Smooth muscle cell (in vitro differentiated cells): ENCODE data around the gene GADD45A. TPM values are rescaled to one million over a fixed set of nuclear protein-coding genes. Genes with fewer than 3 reads are reported as not detected.

Source experiments
- DNase-seq: peaks from one replicate; lab custom pipeline; 2025; ENCODE audit not compliant: unreplicated experiment; lab: John Stamatoyannopoulos, UW
- H2AFZ ChIP-seq: fragments of 200-600 bp; sonication (generic); 2 replicates; pipeline ENCODE4 v1.6.0; 2016; ENCODE audit warnings: antibody characterized with exemption, low read depth, mild to moderate bottlenecking
- H3F3A ChIP-seq: fragments of 200-600 bp; sonication (generic); 2 replicates; pipeline ENCODE4 v1.6.0; 2017; ENCODE audit warnings: antibody characterized with exemption, low read depth
- H3K27ac ChIP-seq: fragments of 200-600 bp; sonication (generic); 2 replicates; pipeline ENCODE4 v1.5.1; 2016; ENCODE audit warnings: low read depth, mild to moderate bottlenecking
- H3K27me3 ChIP-seq: fragments of 200-600 bp; sonication (generic); 2 replicates; pipeline ENCODE4 v1.6.1; 2016; ENCODE audit warnings: low read depth, mild to moderate bottlenecking
- H3K36me3 ChIP-seq: fragments of 200-600 bp; sonication (generic); 2 replicates; pipeline ENCODE4 v1.5.1; 2016; ENCODE audit warnings: low read depth
- H3K4me1 ChIP-seq: fragments of 200-600 bp; sonication (generic); 2 replicates; pipeline ENCODE4 v1.5.1; 2016; ENCODE audit warnings: low read depth
- H3K4me2 ChIP-seq: fragments of 200-600 bp; sonication (generic); 2 replicates; pipeline ENCODE4 v1.6.0; 2016; ENCODE audit warnings: mild to moderate bottlenecking
- H3K4me3 ChIP-seq: fragments of 200-600 bp; sonication (generic); 2 replicates; pipeline ENCODE4 v1.5.1; 2016; ENCODE audit warnings: mild to moderate bottlenecking
- H3K79me2 ChIP-seq: fragments of 200-600 bp; sonication (generic); 2 replicates; pipeline ENCODE4 v1.6.0; 2016; ENCODE audit warnings: low read depth, mild to moderate bottlenecking
- H3K9ac ChIP-seq: fragments of 200-600 bp; sonication (generic); 2 replicates; pipeline ENCODE4 v1.6.0; 2016; ENCODE audit warnings: low read depth
- H3K9me3 ChIP-seq: fragments of 200-600 bp; sonication (generic); replicated peaks from 2 replicates; pipeline ENCODE4 v1.5.1; 2016; ENCODE audit warnings: low read depth
- H4K20me1 ChIP-seq: fragments of 200-600 bp; sonication (generic); 2 replicates; pipeline ENCODE4 v1.6.0; 2016; ENCODE audit warnings: low read depth
- CTCF ChIP-seq: fragments of 200-600 bp; sonication (generic); IDR thresholded peaks from 2 replicates; pipeline ENCODE4 v1.5.1; 2017; ENCODE audit warnings: borderline replicate concordance, mild to moderate bottlenecking, antibody characterized with exemption; ENCODE audit not compliant: insufficient read depth, poor library complexity, severe bottlenecking
- WGBS: methylation state at CpG from one replicate; pipeline ENCODE4 v1.1.7; 2016; ENCODE audit warnings: low lambda C conversion rate; 5-methylcytosine and 5-hydroxymethylcytosine counted together
- polyA plus RNA-seq: library from polyadenylated mRNA; unstranded; fragments of >200 nt; fragmentation: Nextera tagmentation; extraction: Ambion mirVana; gene quantifications from 2 replicates; pipeline ENCODE4 v1.2.1, GENCODE V29; 2016
- total RNA-seq: library from RNA; depleted of rRNA; stranded (reverse); fragments of >200 nt; gene quantifications from 2 replicates; pipeline ENCODE4 v1.2.3, GENCODE V29; 2014

Gene GADD45A
- total and polyA plus RNA-seq, 2 experiments from 2014 or later = 130 to 205 TPM

GRCh38 chr1:67685558-67686266 is 711 bp downstream of the GADD45A start:
- TF ChIP-seq CTCF = no peak
- Histone ChIP-seq H2AFZ (no peak overlapping the region), H3F3A (peaks cover 27% of the 10 kb centered on the region), H3K4me3 (peak overlapping the region; percentile 93), H3K9me3 (no peaks in the 10 kb centered on the region), H3K27ac (peak overlapping the region; percentile 99), H3K27me3 (no peaks in the 10 kb centered on the region), H3K4me1 (peaks cover 30% of the 10 kb centered on the region), H4K20me1 (peaks cover 34% of the 10 kb centered on the region), H3K9ac (peak overlapping the region; percentile 99), H3K36me3 (no peaks in the 10 kb centered on the region), H3K4me2 (peak overlapping the region; percentile 89), H3K79me2 (peaks cover 7% of the 10 kb centered on the region)
- under 1% methylated on average over 56 of the region's 65 CpGs for WGBS
- peak; percentile 58 for DNase-seq

DNA sequence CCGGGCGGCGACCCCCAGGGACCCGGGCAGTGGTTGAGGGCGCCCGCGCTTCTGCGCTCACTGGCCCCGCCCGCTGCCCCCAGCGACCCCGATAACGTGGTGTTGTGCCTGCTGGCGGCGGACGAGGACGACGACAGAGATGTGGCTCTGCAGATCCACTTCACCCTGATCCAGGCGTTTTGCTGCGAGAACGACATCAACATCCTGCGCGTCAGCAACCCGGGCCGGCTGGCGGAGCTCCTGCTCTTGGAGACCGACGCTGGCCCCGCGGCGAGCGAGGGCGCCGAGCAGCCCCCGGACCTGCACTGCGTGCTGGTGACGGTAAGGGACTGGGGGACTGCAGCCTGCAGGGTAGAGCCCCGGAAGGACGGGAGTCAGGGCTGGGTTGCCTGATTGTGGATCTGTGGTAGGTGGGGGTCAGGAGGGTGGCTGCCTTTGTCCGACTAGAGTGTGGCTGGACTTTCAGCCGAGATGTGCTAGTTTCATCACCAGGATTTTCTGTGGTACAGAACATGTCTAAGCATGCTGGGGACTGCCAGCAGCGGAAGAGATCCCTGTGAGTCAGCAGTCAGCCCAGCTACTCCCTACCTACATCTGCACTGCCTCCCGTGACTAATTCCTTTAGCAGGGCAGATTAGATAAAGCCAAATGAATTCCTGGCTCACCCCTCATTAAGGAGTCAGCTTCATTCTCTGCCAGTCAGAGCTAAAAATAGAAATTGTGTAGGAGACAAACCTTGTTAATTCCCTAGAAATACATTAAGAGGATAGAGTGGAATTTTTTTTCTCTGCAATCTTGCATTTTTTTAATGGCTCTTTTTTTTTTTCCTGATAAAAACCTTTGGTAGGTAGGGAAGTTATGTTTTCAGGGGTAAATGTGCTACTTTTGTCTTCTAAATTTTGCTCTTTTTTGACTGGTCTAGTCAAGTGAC is 1.5 kb downstream of the GADD45A start:
- 1% methylated on average over 33 of the region's 43 CpGs for WGBS
- peaks cover 27% of the 10 kb centered on the region for H3F3A ChIP-seq
- H2AFZ ChIP-seq = no peak overlapping the region
- H3K79me2 ChIP-seq = peaks cover 7% of the 10 kb centered on the region
- H3K9ac ChIP-seq = peak overlapping the region; percentile 99
- peaks cover 30% of the 10 kb centered on the region for H3K4me1 ChIP-seq
- H3K4me2 ChIP-seq = peak overlapping the region; percentile 93
- H3K27me3 ChIP-seq = no peaks in the 10 kb centered on the region
- H3K36me3 ChIP-seq = no peaks in the 10 kb centered on the region
- peak overlapping the region; percentile 93 for H3K4me3 ChIP-seq
- DNase-seq = peak; percentile 59
- TF ChIP-seq CTCF = no peak
- H4K20me1 ChIP-seq = peaks cover 34% of the 10 kb centered on the region
- H3K27ac ChIP-seq = peak overlapping the region; percentile 99
- no peaks in the 10 kb centered on the region for H3K9me3 ChIP-seq

- 46% methylated on average over 3 of the region's 3 CpGs for WGBS
- H3K4me3 ChIP-seq = peak overlapping the region; percentile 93
- H3K79me2 ChIP-seq = peaks cover 7% of the 10 kb centered on the region
- H3K27me3 ChIP-seq = no peaks in the 10 kb centered on the region
- H3K36me3 ChIP-seq = no peaks in the 10 kb centered on the region
- peak overlapping the region; percentile 86 for H3K9ac ChIP-seq
- no peaks in the 10 kb centered on the region for H3K9me3 ChIP-seq
- DNase-seq = no peak
- H3K27ac ChIP-seq = peak overlapping the region; percentile 99
- H2AFZ ChIP-seq = no peak overlapping the region
- H4K20me1 ChIP-seq = peaks cover 34% of the 10 kb centered on the region
- peaks cover 27% of the 10 kb centered on the region for H3F3A ChIP-seq
- H3K4me1 ChIP-seq = peaks cover 30% of the 10 kb centered on the region
- TF ChIP-seq CTCF = no peak
- peak overlapping the region; percentile 93 for H3K4me2 ChIP-seq
These were observed 2.2 kb downstream of the GADD45A start for GRCh38 chr1:67687198-67687545.
